GM12874 (cell line): ENCODE results near the gene RFX8.
A peak's percentile ranks its signal among the peaks of the same experiment; 100 is the strongest.

ENCODE experiments used
- CTCF ChIP-seq: IDR thresholded peaks from 2 replicates; pipeline ENCODE4 v1.5.1; 2011; ENCODE audit warnings: low read depth, mild to moderate bottlenecking, control low read depth, low read length, moderate library complexity; ENCODE audit not compliant: insufficient read depth

The RFX8 gene

GRCh38 chr2:101387151-101387834 lies 87.6 kb downstream of the RFX8 start, which contains the start of gene CREG2:
Gene CREG2 (minus strand): TSS chr2:101387503. CDS start chr2:101387457, 46 bp downstream.
- TF ChIP-seq CTCF = peak; percentile 48; the same call in 1 of the 2 replicates

- TF ChIP-seq CTCF = no peak
Measured at GRCh38 chr2:101386599-101387150, 88.2 kb downstream of the RFX8 start.

- TF ChIP-seq CTCF = no peak
Measured at GRCh38 chr2:101383016-101383541, 91.8 kb downstream of the RFX8 start.

- TF ChIP-seq CTCF = no peak
Measured at GRCh38 chr2:101382442-101382841, 92.5 kb downstream of the RFX8 start.

- no peak for TF ChIP-seq CTCF
Measured at GRCh38 chr2:101380376-101380775, 94.5 kb downstream of the RFX8 start.

GRCh38 chr2:101379091-101379490 lies 95.8 kb downstream of the RFX8 start:
- no peak for TF ChIP-seq CTCF

- TF ChIP-seq CTCF = no peak
Measured at GRCh38 chr2:101375653-101376052, 99.3 kb downstream of the RFX8 start.
